GM18951 (cell line): ENCODE results near the gene WDR17.

Experiments used
- POLR2A ChIP-seq: IDR thresholded peaks from 4 replicates; pipeline ENCODE4 v1.6.1; 2011; ENCODE audit warnings: mild to moderate bottlenecking; ENCODE audit not compliant: insufficient read length, insufficient read depth; ENCODE audit errors: extremely low read depth
- in situ Hi-C: fragments of 300-500 bp; cut with MboI; formaldehyde crosslinking; loops from one replicate; pipeline ENCODE4 v1.12.0; 2022; ENCODE audit warnings: low sequenced_read_pairs, mixed read lengths, inconsistent platforms; ENCODE audit not compliant: unreplicated experiment

Gene WDR17

GRCh38 chr4:176137631-176138030, 72.0 kb downstream of the WDR17 start:
- in situ Hi-C loops, result no loop called here
- no peak for TF ChIP-seq POLR2A

- no peak for TF ChIP-seq POLR2A
- in situ Hi-C loops, result no loop called here
Measured at GRCh38 chr4:176139518-176139917, 73.9 kb downstream of the WDR17 start.

- in situ Hi-C loops, result no loop called here
- TF ChIP-seq POLR2A, result no peak
Measured at GRCh38 chr4:176142253-176142652, 76.6 kb downstream of the WDR17 start.

- TF ChIP-seq POLR2A, result no peak
- in situ Hi-C loops, result no loop called here
Measured at GRCh38 chr4:176149680-176150355, 84.2 kb downstream of the WDR17 start.

GRCh38 chr4:176150356-176150682, 84.7 kb downstream of the WDR17 start:
- no peak for TF ChIP-seq POLR2A
- in situ Hi-C loops, result no loop called here

- TF ChIP-seq POLR2A, result no peak
- in situ Hi-C loops, result no loop called here
Measured at GRCh38 chr4:176150704-176151103, 85.1 kb downstream of the WDR17 start.

- in situ Hi-C loops, result no loop called here
- no peak for TF ChIP-seq POLR2A
Measured at GRCh38 chr4:176153124-176153523, 87.5 kb downstream of the WDR17 start.

GRCh38 chr4:176156656-176157055, 91.0 kb downstream of the WDR17 start:
- no peak for TF ChIP-seq POLR2A
- in situ Hi-C loops, result no loop called here

GRCh38 chr4:176163041-176163440, 97.4 kb downstream of the WDR17 start:
- no peak for TF ChIP-seq POLR2A
- in situ Hi-C loops, result no loop called here

GRCh38 chr4:176185051-176185450, 119.4 kb downstream of the WDR17 start:
- TF ChIP-seq POLR2A, result no peak
- in situ Hi-C loops, result no loop called here

- in situ Hi-C loops, result no loop called here
- TF ChIP-seq POLR2A, result no peak
Measured at GRCh38 chr4:176186067-176186466, 120.4 kb downstream of the WDR17 start.

- in situ Hi-C loops, result no loop called here
- no peak for TF ChIP-seq POLR2A
Measured at GRCh38 chr4:176186671-176187395, 121.2 kb downstream of the WDR17 start.

GRCh38 chr4:176187624-176188023, 122.0 kb downstream of the WDR17 start:
- TF ChIP-seq POLR2A, result no peak
- in situ Hi-C loops, result no loop called here

- in situ Hi-C loops, result no loop called here
- TF ChIP-seq POLR2A, result no peak
Measured at GRCh38 chr4:176188654-176189053, 123.0 kb downstream of the WDR17 start.
